ENCODE data around the gene NUDT9.
"Not testable (repeated sequence)": the region's sequence is repeated elsewhere in the genome, so short reads cannot be mapped to it uniquely, and the experiment has no call there.

The NUDT9 gene

GRCh38 chr4:87461281-87461700 is 38.9 kb downstream of the NUDT9 start:
- DNase-seq (ENCODE audit: low read depth in 2 of 2), result no peak

GRCh38 chr4:87462102-87462501 is 39.7 kb downstream of the NUDT9 start:
- no peak for DNase-seq (ENCODE audit: low read depth in 2 of 2)

GRCh38 chr4:87465739-87466366 is 43.5 kb downstream of the NUDT9 start:
- DNase-seq (ENCODE audit: low read depth in 2 of 2), result no peak

GRCh38 chr4:87469390-87469789 is 47.0 kb downstream of the NUDT9 start:
- no peak for DNase-seq (ENCODE audit: low read depth in 2 of 2)

GRCh38 chr4:87476934-87477333 is 54.6 kb downstream of the NUDT9 start:
- DNase-seq (ENCODE audit: low read depth in 2 of 2), result no peak

- DNase-seq (ENCODE audit: low read depth in 2 of 2), result no peak
Observed at GRCh38 chr4:87478732-87479250, 56.4 kb downstream of the NUDT9 start.

- no peak for DNase-seq (ENCODE audit: low read depth in 2 of 2)
Observed at GRCh38 chr4:87481377-87481776, 59.0 kb downstream of the NUDT9 start.

- not testable (repeated sequence) for DNase-seq (ENCODE audit: low read depth in 2 of 2)
Observed at GRCh38 chr4:87483247-87483646, 60.9 kb downstream of the NUDT9 start.

GRCh38 chr4:87488666-87489065 is 66.3 kb downstream of the NUDT9 start:
- DNase-seq (ENCODE audit: low read depth in 2 of 2), result not testable (repeated sequence)

GRCh38 chr4:87489678-87490077 is 67.3 kb downstream of the NUDT9 start:
- no peak for DNase-seq (ENCODE audit: low read depth in 2 of 2)

GRCh38 chr4:87490664-87491369 is 68.4 kb downstream of the NUDT9 start:
- no peak for DNase-seq (ENCODE audit: low read depth in 2 of 2)

- no peak for DNase-seq (ENCODE audit: low read depth in 2 of 2)
Observed at GRCh38 chr4:87491436-87491835, 69.1 kb downstream of the NUDT9 start.

GRCh38 chr4:87491851-87492250 is 69.5 kb downstream of the NUDT9 start:
- DNase-seq (ENCODE audit: low read depth in 2 of 2), result not testable (repeated sequence)

- no peak for DNase-seq (ENCODE audit: low read depth in 2 of 2)
Observed at GRCh38 chr4:87493115-87493514, 70.7 kb downstream of the NUDT9 start.

- no peak for DNase-seq (ENCODE audit: low read depth in 2 of 2)
Observed at GRCh38 chr4:87497159-87497558, 74.8 kb downstream of the NUDT9 start.

- DNase-seq (ENCODE audit: low read depth in 2 of 2), result no peak
Observed at GRCh38 chr4:87497578-87497977, 75.2 kb downstream of the NUDT9 start.

- no peak for DNase-seq (ENCODE audit: low read depth in 2 of 2)
Observed at GRCh38 chr4:87498446-87498900, 76.1 kb downstream of the NUDT9 start.

GRCh38 chr4:87499403-87500091 is 77.2 kb downstream of the NUDT9 start:
- no peak for DNase-seq (ENCODE audit: low read depth in 2 of 2)

- no peak for DNase-seq (ENCODE audit: low read depth in 2 of 2)
Observed at GRCh38 chr4:87500092-87500462, 77.7 kb downstream of the NUDT9 start.

- DNase-seq (ENCODE audit: low read depth in 2 of 2), result no peak
Observed at GRCh38 chr4:87502580-87503238, 80.3 kb downstream of the NUDT9 start.

- no peak for DNase-seq (ENCODE audit: low read depth in 2 of 2)
Observed at GRCh38 chr4:87505862-87506261, 83.5 kb downstream of the NUDT9 start.
